GM13977 (cell line): ENCODE data around the gene CYB561.

Experiments
- DNase-seq: peaks from one replicate; pipeline ENCODE4 v3.0.0; 2012; ENCODE audit warnings: low spot score
- in situ Hi-C: fragments of 300-500 bp; cut with MboI; formaldehyde crosslinking; loops from one replicate; pipeline ENCODE4 v1.12.0; 2022; ENCODE audit warnings: low sequenced_read_pairs, low pct_unique_long_range_greater_than_20kb, mixed read lengths, inconsistent platforms; ENCODE audit not compliant: unreplicated experiment
- TF ChIP-seq, protein P1 (sequence below): IDR thresholded peaks from 2 replicates; pipeline ENCODE4 v1.5.1; 2012; ENCODE audit warnings: mild to moderate bottlenecking, control low read depth; ENCODE audit not compliant: insufficient read depth; ENCODE audit errors: extremely low read depth, missing control alignments

CYB561 gene, protein sequence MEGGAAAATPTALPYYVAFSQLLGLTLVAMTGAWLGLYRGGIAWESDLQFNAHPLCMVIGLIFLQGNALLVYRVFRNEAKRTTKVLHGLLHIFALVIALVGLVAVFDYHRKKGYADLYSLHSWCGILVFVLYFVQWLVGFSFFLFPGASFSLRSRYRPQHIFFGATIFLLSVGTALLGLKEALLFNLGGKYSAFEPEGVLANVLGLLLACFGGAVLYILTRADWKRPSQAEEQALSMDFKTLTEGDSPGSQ

GRCh38 chr17:63445954-63446752, at the start of gene CYB561:
Gene CYB561 (minus strand): TSS chr17:63446306. CDS start chr17:63437547, 8,759 bp downstream.
- in situ Hi-C loops = loop anchor here (25.0 kb wide), 1 partner anchor 391 kb away; the partner anchor contains the start of genes FTSJ3, PSMC5 and SMARCD2
- TF ChIP-seq, protein P1, sequence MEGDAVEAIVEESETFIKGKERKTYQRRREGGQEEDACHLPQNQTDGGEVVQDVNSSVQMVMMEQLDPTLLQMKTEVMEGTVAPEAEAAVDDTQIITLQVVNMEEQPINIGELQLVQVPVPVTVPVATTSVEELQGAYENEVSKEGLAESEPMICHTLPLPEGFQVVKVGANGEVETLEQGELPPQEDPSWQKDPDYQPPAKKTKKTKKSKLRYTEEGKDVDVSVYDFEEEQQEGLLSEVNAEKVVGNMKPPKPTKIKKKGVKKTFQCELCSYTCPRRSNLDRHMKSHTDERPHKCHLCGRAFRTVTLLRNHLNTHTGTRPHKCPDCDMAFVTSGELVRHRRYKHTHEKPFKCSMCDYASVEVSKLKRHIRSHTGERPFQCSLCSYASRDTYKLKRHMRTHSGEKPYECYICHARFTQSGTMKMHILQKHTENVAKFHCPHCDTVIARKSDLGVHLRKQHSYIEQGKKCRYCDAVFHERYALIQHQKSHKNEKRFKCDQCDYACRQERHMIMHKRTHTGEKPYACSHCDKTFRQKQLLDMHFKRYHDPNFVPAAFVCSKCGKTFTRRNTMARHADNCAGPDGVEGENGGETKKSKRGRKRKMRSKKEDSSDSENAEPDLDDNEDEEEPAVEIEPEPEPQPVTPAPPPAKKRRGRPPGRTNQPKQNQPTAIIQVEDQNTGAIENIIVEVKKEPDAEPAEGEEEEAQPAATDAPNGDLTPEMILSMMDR = peak; percentile 50
- peak; percentile 96 for DNase-seq

GRCh38 chr17:63495491-63495890, 49.4 kb upstream of the CYB561 start:
- TF ChIP-seq, protein P1 = no peak
- no peak for DNase-seq
- in situ Hi-C loops = no loop called here

DNA sequence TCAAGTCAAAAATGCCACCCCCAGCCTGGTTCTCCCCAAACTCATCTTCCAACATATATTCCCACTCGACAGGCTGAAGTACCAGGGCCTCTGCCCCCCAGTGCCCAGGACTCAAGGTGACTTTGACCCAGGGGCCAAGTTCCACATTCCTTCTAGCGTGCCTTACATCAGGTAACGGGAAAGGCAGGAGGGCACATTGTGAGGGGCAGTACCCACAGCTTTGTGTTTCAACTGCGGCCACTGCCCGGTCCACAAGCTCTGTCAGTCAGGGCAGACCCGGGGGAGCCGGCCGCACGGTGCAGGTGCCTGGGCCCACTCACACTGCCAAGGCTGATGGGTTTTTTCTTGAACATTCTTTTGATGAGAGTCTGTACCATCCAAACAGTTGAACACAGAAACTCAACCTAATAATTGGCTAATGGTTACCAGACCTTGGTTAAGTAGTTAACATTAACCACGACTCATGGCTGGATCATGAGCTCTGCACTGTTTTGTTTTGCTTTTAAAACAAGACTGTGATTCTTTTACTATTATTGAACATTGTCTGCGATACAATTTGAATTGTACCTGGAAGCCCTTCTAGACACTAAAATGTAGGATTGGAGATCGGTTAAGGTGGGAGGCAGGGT, 48.3 kb upstream of the CYB561 start:
- DNase-seq = no peak

GRCh38 chr17:63493411-63493810, 47.3 kb upstream of the CYB561 start:
- no peak for DNase-seq
- in situ Hi-C loops = no loop called here
- TF ChIP-seq, protein P1 = no peak

More for the DNA sequence above, 48.3 kb upstream of the CYB561 start:
- in situ Hi-C loops = no loop called here
- TF ChIP-seq, protein P1 = no peak

GRCh38 chr17:63492940-63493339, 46.8 kb upstream of the CYB561 start:
- TF ChIP-seq, protein P1 = no peak
- in situ Hi-C loops = no loop called here
- DNase-seq = no peak

DNA sequence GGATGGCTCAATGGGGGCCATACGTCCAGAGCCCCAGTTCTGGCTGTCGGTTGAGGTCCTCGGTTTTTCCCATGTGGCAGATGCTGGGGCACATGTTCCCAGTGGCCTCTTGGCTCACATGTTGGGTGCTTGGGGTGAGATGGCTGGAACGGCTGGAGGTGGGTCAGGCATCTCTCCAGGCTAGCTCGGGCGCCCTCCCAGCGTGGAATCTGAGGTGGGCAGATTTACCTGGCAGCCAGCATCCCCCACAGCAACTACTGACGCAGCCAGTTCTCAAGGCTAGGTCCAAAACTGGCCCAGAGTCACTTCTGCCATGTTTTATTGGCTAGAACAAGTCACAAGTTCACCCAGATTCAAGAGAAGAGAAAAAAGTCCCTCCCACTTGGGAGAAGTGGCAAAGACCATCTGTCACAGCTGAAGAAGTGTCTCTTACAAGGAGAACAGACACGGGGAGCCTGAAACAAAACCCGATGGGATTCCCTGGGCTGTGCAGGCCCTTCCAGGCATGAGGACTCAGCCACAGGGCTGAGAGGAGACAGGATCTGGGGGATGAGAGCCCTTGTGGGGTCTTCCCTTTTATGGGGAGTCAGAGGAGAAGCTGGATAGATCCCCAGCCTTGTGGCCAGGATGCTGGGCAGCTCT, 46.0 kb upstream of the CYB561 start:
- TF ChIP-seq, protein P1 = no peak
- in situ Hi-C loops = no loop called here

More for the DNA sequence above, 46.0 kb upstream of the CYB561 start:
- DNase-seq = no peak
